Hepatocyte (in vitro differentiated cells): Measurements from ENCODE around the gene MEF2D. TPM values are rescaled to one million over a fixed set of nuclear protein-coding genes. Genes with fewer than 3 reads are reported as not detected.

ENCODE experiments used
- DNase-seq: peaks from one replicate; pipeline ENCODE4 v3.0.0-alpha.2; 2016; ENCODE audit warnings: low spot score
- H2AFZ ChIP-seq: fragments of 200-600 bp; sonication (generic); 2 replicates; pipeline ENCODE4 v1.6.0; 2016; ENCODE audit warnings: antibody characterized with exemption, mild to moderate bottlenecking
- H3K27ac ChIP-seq: fragments of 200-600 bp; sonication (generic); 2 replicates; pipeline ENCODE4 v1.5.1; 2016; ENCODE audit warnings: mild to moderate bottlenecking
- H3K27me3 ChIP-seq: fragments of 200-600 bp; sonication (generic); 2 replicates; pipeline ENCODE4 v1.6.1; 2016
- H3K36me3 ChIP-seq: fragments of 200-600 bp; sonication (generic); replicated peaks from 2 replicates; pipeline ENCODE4 v1.5.1; 2016; ENCODE audit warnings: low read depth; ENCODE audit not compliant: insufficient read depth
- H3K4me1 ChIP-seq: fragments of 200-600 bp; sonication (generic); 2 replicates; pipeline ENCODE4 v1.5.1; 2016; ENCODE audit warnings: mild to moderate bottlenecking, moderate library complexity; ENCODE audit not compliant: insufficient read depth
- H3K4me2 ChIP-seq: fragments of 200-600 bp; sonication (generic); 2 replicates; pipeline ENCODE4 v1.6.0; 2016
- H3K4me3 ChIP-seq: fragments of 200-600 bp; sonication (generic); 2 replicates; pipeline ENCODE4 v1.5.1; 2016; ENCODE audit warnings: mild to moderate bottlenecking
- H3K79me2 ChIP-seq: fragments of 200-600 bp; sonication (generic); 2 replicates; pipeline ENCODE4 v1.6.0; 2017; ENCODE audit warnings: mild to moderate bottlenecking
- H3K9me2 ChIP-seq: fragments of 200-600 bp; sonication (generic); replicated peaks from 2 replicates; pipeline ENCODE4 v1.6.0; 2017; ENCODE audit warnings: mild to moderate bottlenecking; ENCODE audit not compliant: insufficient read depth
- H3K9me3 ChIP-seq: fragments of 200-600 bp; sonication (generic); 2 replicates; pipeline ENCODE4 v1.5.1; 2016; ENCODE audit warnings: low read depth, mild to moderate bottlenecking
- H4K20me1 ChIP-seq: fragments of 200-600 bp; sonication (generic); 2 replicates; pipeline ENCODE4 v1.6.0; 2016; ENCODE audit warnings: mild to moderate bottlenecking; ENCODE audit not compliant: insufficient read depth, poor library complexity, severe bottlenecking
- EZH2 ChIP-seq: fragments of 200-600 bp; sonication (generic); IDR thresholded peaks from 2 replicates; pipeline ENCODE4 v1.6.1; 2016; ENCODE audit warnings: antibody characterized with exemption, mild to moderate bottlenecking, borderline replicate concordance
- EZH2phosphoT487 ChIP-seq: fragments of 200-600 bp; sonication (generic); IDR thresholded peaks from one replicate; pipeline ENCODE4 v1.6.1; 2018; ENCODE audit warnings: antibody characterized with exemption, mild to moderate bottlenecking, low read depth, moderate library complexity; ENCODE audit not compliant: unreplicated experiment, severe bottlenecking
- WGBS: methylation state at CpG from one replicate; pipeline ENCODE4 v1.1.6; 2016; ENCODE audit warnings: low lambda C conversion rate; ENCODE audit errors: missing lambda C conversion rate; 5-methylcytosine and 5-hydroxymethylcytosine counted together
- polyA plus RNA-seq: library from polyadenylated mRNA; unstranded; fragments of >200 nt; fragmentation: Nextera tagmentation; extraction: Ambion mirVana; gene quantifications from 2 replicates; pipeline ENCODE4 v1.2.1, GENCODE V29; 2016
- total RNA-seq: library from RNA; depleted of rRNA; stranded (reverse); fragments of >200 nt; gene quantifications from 2 replicates; pipeline ENCODE4 v1.2.3, GENCODE V29; 2014
- TF ChIP-seq, protein P1 (sequence below): fragments of 200-600 bp; sonication (generic); IDR thresholded peaks from 2 replicates; pipeline ENCODE4 v1.5.1; 2016; ENCODE audit warnings: antibody characterized with exemption, mild to moderate bottlenecking; ENCODE audit not compliant: poor library complexity

MEF2D gene
- total and polyA plus RNA-seq, 2 experiments from 2014 or later: 20.1 to 25.1 TPM

GRCh38 chr1:156494309-156494895 is 6.2 kb downstream of the MEF2D start:
- Histone ChIP-seq H3K36me3 (no peaks in the 10 kb centered on the region), H3K27ac (no peak overlapping the region), H3K79me2 (peaks cover 100% of the 10 kb centered on the region), H3K4me1 (peaks cover 58% of the 10 kb centered on the region), H4K20me1 (peaks cover 100% of the 10 kb centered on the region), H3K9me3 (no peaks in the 10 kb centered on the region), H3K4me3 (no peak overlapping the region), H3K9me2 (no peaks in the 10 kb centered on the region), H3K27me3 (no peaks in the 10 kb centered on the region), H3K4me2 (no peak overlapping the region), H2AFZ (no peak overlapping the region)
- WGBS: 71% methylated on average over 7 of the region's 7 CpGs
- no peak for TF ChIP-seq EZH2phosphoT487
- TF ChIP-seq EZH2: no peak
- TF ChIP-seq, protein P1, sequence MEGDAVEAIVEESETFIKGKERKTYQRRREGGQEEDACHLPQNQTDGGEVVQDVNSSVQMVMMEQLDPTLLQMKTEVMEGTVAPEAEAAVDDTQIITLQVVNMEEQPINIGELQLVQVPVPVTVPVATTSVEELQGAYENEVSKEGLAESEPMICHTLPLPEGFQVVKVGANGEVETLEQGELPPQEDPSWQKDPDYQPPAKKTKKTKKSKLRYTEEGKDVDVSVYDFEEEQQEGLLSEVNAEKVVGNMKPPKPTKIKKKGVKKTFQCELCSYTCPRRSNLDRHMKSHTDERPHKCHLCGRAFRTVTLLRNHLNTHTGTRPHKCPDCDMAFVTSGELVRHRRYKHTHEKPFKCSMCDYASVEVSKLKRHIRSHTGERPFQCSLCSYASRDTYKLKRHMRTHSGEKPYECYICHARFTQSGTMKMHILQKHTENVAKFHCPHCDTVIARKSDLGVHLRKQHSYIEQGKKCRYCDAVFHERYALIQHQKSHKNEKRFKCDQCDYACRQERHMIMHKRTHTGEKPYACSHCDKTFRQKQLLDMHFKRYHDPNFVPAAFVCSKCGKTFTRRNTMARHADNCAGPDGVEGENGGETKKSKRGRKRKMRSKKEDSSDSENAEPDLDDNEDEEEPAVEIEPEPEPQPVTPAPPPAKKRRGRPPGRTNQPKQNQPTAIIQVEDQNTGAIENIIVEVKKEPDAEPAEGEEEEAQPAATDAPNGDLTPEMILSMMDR: no peak
- DNase-seq: no peak

DNA sequence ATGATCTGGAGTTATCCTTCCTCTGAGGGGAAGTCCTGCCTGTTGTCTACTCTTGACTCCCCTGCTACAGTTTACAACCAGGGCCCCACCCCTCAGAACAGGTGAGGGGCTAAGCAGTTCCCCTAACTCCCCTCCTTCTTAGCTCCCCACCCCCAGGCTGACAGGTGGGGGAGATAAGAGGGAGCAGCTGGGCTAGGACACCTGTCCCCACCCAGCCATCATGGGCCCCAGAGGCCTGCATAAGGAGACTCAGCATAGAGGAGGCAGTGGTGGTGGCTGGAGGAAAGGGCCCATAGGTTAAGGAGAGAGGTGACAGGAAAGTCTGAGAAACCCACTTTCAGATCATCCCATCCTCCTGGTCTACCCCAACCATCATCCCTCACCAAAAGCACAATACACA is 6.8 kb downstream of the MEF2D start:
- Histone ChIP-seq H3K4me3 (no peak overlapping the region), H3K9me2 (no peaks in the 10 kb centered on the region), H3K27ac (no peak overlapping the region), H3K27me3 (no peaks in the 10 kb centered on the region), H3K79me2 (peaks cover 100% of the 10 kb centered on the region), H3K4me1 (peaks cover 62% of the 10 kb centered on the region), H3K4me2 (no peak overlapping the region), H3K36me3 (no peaks in the 10 kb centered on the region), H4K20me1 (peaks cover 100% of the 10 kb centered on the region), H2AFZ (no peak overlapping the region), H3K9me3 (no peaks in the 10 kb centered on the region)
- TF ChIP-seq, protein P1: no peak
- TF ChIP-seq EZH2: no peak
- no peak for DNase-seq

DNA sequence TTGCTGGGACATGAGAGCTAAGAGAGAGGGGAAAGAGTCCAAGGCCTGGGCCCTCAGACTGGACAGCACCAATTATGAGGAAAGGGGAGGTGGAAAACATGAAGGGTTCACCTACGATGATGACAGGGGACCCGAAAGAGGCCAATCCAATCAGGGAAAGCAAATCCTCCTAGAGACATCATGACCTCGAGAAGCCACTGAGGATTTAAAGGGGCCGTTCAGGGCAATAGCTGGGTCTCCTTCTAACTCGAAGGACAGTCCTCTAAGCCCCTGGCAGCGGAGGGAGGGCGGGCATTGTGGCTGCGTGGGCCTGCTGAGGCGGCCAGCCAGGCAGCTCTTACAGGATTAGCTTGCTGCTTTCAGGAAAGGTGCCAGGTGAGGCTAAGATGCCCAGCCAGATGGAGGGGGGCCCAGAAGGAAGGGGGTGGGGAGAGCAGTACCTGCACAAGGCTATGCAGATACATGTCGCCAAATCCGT is 7.4 kb downstream of the MEF2D start:
- Histone ChIP-seq H3K4me2 (no peak overlapping the region), H3K27ac (no peak overlapping the region), H3K4me3 (no peak overlapping the region)

More for the DNA sequence above, 7.4 kb downstream of the MEF2D start:
- no peaks in the 10 kb centered on the region for H3K9me2 ChIP-seq
- H4K20me1 ChIP-seq: peaks cover 100% of the 10 kb centered on the region
- H3K79me2 ChIP-seq: peaks cover 100% of the 10 kb centered on the region
- TF ChIP-seq EZH2phosphoT487 (no peak), EZH2 (no peak)
- TF ChIP-seq, protein P1: no peak
- WGBS: 70% methylated on average over 11 of the region's 11 CpGs
- H3K4me1 ChIP-seq: peaks cover 58% of the 10 kb centered on the region
- no peaks in the 10 kb centered on the region for H3K36me3 ChIP-seq
- H3K9me3 ChIP-seq: no peaks in the 10 kb centered on the region
- no peaks in the 10 kb centered on the region for H3K27me3 ChIP-seq
- DNase-seq: no peak
- no peak overlapping the region for H2AFZ ChIP-seq
